LNCaP clone FGC (cell line): ENCODE data around the gene SRGAP3.
"Not testable (repeated sequence)": the region's sequence is repeated elsewhere in the genome, so short reads cannot be mapped to it uniquely, and the experiment has no call there.

ENCODE experiments used
- DNase-seq: peaks from one replicate; pipeline ENCODE4 v3.0.0-alpha.2; 2011; ENCODE audit warnings: low read depth
- H3K4me3 ChIP-seq: 2 replicates; pipeline ENCODE4 v1.5.1; 2011; ENCODE audit warnings: mild to moderate bottlenecking, low read depth, low read length, control low read depth
- TF ChIP-seq, protein P1 (sequence below): IDR thresholded peaks from 2 replicates; pipeline ENCODE4 v1.5.1; 2012; ENCODE audit warnings: mild to moderate bottlenecking; ENCODE audit not compliant: control insufficient read depth, insufficient read depth; ENCODE audit errors: extremely low read depth

Gene SRGAP3

DNA sequence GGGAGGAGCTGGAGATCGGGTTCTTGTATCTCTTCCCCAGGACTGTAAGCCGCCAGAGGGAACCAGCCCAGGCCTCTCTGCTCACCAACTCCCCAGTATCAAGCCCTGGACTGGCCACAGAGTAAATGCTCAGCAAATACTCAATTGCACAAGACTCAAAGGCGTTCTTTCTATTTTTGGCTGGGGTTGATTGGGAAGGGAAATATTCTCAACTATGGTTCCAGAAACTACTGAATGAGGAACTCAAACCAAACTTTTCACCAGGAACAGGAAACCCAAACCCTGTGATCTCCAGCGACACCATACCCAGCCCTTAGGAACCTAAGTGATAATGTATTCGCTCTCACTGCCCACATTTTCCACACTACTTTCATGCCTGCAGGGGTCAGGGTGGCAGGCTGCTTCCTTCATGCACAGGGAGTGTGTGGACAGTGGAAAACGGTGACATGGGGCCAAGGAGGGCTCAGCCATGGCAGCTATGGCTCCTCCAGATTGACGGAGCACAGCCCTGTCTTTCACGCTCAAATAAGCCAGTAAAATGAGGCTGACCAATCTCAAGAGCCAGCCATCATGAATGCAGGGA, 161.5 kb downstream of the SRGAP3 start:
- TF ChIP-seq, protein P1, sequence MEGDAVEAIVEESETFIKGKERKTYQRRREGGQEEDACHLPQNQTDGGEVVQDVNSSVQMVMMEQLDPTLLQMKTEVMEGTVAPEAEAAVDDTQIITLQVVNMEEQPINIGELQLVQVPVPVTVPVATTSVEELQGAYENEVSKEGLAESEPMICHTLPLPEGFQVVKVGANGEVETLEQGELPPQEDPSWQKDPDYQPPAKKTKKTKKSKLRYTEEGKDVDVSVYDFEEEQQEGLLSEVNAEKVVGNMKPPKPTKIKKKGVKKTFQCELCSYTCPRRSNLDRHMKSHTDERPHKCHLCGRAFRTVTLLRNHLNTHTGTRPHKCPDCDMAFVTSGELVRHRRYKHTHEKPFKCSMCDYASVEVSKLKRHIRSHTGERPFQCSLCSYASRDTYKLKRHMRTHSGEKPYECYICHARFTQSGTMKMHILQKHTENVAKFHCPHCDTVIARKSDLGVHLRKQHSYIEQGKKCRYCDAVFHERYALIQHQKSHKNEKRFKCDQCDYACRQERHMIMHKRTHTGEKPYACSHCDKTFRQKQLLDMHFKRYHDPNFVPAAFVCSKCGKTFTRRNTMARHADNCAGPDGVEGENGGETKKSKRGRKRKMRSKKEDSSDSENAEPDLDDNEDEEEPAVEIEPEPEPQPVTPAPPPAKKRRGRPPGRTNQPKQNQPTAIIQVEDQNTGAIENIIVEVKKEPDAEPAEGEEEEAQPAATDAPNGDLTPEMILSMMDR: no peak
- no peak overlapping the region for H3K4me3 ChIP-seq
- no peak for DNase-seq

DNA sequence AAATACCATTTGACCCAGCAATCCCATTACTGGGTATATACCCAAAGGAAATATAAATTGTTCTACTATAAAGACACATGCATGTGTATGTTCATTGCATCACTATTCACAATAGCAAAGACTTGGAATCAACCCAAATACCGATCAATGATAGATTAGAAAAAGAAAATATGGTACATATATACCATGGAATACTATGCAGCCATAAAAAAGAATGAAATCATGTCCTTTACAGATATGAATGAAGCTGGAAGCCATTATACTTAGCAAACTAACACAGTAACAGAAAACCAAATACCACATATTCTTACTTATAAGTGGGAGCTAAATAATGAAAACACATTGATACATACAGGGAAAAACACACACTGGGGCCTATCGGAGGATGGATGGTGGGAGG, 164.0 kb downstream of the SRGAP3 start:
- not testable (repeated sequence) for H3K4me3 ChIP-seq, DNase-seq

DNA sequence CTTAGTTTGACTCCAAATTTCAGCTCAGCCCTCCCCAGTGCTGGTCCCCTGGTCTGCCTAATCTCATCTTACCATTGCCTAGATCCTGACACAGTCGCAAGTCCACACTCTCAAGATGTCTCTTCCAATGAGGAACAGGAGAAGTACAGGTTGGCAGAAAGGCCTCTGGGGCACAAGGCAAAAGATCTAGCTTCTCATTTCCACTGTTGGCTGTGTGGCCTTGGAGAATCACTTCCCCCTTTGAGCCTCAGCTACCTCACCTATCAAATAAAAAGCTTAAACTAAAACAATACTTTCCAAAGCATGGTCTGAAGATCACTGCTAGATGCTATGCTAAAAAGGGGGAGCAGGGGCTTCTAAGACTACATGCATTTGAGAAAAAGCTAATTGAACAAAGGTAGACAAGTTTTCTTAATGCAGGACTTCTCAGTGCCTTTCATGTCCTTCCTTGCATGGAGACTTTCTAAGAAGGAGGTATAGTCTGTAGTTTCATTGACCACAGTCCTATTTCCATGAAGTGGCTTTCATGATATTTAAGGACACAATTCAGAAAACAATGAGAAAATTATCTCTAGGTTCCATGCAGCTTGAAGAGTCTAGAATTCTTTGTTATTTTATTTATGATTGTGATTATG, 168.1 kb downstream of the SRGAP3 start:
- DNase-seq: no peak
- TF ChIP-seq, protein P1: no peak
- H3K4me3 ChIP-seq: no peak overlapping the region

DNA sequence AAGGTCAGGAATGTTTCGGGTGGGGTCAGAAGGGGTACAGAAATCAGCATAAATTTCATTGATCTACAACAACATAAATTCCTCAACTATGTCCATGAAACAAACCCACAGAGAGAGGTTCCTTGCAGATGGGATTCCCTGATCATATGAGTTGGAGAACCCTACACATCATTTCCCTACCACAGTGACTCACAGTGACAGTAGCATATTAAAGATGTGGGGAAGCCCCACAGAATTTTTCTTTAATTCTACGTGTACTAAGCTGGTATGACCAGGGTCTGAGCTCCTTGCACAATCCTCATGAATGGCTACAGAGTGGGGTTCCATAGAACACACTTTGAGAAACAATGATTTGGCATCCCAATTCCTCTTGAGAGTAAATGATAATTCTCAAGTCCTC, 169.3 kb downstream of the SRGAP3 start:
- TF ChIP-seq, protein P1: no peak
- no peak overlapping the region for H3K4me3 ChIP-seq
- no peak for DNase-seq

DNA sequence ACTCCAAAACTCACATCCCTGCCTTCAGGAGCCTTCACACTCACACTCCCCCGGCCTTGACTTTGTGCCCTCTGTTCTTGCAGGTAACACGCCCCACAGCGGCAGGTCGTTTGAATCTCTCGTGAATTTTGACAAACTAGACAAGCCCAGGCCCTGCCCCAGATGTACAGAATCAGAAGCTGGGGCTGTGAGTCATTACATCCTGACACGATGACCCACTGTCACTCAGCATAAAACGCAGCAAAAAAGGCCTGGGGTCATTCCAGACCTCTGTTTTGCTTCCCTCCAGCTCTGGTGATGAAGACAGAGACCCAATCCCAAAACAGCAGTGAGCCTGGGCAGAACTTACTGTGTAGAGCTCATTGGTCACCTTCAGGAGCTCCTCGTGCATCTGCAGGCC, 169.8 kb downstream of the SRGAP3 start:
- no peak for DNase-seq
- TF ChIP-seq, protein P1: no peak
- no peak overlapping the region for H3K4me3 ChIP-seq

DNA sequence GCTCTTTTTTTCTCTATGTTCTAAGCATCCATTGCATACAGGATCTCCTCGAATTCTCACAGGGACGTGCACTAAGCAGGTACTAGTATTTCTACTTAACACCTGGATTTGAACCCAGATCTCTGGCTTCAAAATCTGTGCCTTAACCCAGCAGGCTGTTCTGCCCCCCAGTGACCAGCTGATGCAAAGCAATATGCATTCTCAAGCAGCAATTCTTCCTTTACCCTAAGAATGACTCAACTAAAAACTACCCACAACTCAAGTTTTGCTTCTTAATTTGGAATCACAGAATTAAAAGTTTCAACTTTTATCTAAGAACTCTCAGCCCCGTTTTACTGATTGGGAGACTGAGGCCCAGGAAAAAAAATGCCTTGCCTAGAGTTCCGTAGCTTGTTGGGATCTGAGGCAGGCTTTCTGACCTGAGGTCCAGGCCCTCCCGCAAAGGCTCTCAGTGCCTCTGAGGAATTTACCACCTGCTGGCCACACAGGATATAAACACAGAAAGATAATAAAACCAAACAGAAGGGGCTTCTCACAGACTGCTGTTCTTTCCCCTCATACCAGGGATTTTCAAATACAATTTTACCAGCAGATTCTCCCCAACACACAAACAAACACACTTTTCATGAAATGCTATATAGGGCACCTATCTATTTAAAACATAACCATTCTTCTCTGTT, 170.7 kb downstream of the SRGAP3 start:
- TF ChIP-seq, protein P1: no peak
- no peak overlapping the region for H3K4me3 ChIP-seq
- DNase-seq: no peak

DNA sequence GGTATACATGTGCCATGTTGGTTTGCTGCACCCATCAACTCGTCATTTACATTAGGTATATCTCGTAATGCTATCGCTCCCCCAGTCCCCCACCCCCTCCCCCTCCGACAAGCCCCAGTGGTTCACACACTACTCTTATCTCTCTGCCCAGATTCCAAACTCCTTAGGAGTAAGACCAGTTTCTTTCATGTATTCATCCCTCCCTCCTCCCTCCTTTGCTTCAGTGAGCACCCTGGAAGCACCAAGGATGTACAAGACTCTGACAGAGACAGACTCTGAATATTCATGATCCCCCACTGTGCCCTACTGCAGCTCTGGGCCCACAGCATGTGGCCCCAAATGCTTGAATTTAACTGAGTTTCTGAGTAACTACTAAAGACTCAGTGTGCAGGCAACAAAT, 172.4 kb downstream of the SRGAP3 start:
- no peak for DNase-seq
- H3K4me3 ChIP-seq: no peak overlapping the region
- TF ChIP-seq, protein P1: no peak
